GM12872 (cell line): ENCODE results near the gene CYP4F11.

Experiments
- CTCF ChIP-seq: IDR thresholded peaks from 3 replicates; pipeline ENCODE4 v1.5.1; 2011; ENCODE audit warnings: low read depth, mild to moderate bottlenecking, low read length, moderate library complexity; ENCODE audit not compliant: insufficient read depth

CYP4F11 gene

GRCh38 chr19:15915109-15915508 lies 19.2 kb downstream of the CYP4F11 start:
- no peak for TF ChIP-seq CTCF

GRCh38 chr19:15913830-15914229 lies 20.5 kb downstream of the CYP4F11 start:
- TF ChIP-seq CTCF = no peak

GRCh38 chr19:15913384-15913783 lies 20.9 kb downstream of the CYP4F11 start:
- no peak for TF ChIP-seq CTCF

- no peak for TF ChIP-seq CTCF
These were observed 22.6 kb downstream of the CYP4F11 start for GRCh38 chr19:15911599-15912235.

GRCh38 chr19:15905026-15905425 lies 29.3 kb downstream of the CYP4F11 start:
- TF ChIP-seq CTCF = no peak

GRCh38 chr19:15902254-15902653 lies 32.1 kb downstream of the CYP4F11 start:
- TF ChIP-seq CTCF = no peak

GRCh38 chr19:15900504-15900903 lies 33.8 kb downstream of the CYP4F11 start:
- TF ChIP-seq CTCF = no peak
